Measurements from ENCODE around the gene COMMD3.

Gene COMMD3

DNA sequence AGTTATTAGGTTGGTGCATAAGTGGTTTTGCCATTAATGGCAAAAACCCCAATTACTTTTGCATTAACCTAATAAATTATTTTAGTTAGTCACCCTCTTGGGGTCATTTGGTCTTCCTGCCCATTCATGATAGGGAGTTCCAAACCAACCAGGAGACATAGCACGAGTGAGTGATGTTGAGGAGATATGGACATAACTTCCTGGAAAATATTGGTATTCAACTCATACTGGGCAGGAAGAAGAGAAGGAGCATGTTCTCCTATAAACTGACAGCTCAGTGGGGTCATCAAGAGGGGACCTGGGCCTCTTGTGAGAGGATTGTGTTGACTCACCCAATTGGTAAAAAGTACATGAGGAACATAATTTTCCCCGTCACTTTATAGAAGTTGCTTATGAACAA, 52.8 kb downstream of the COMMD3 start:
- DNase-seq = no peak

DNA sequence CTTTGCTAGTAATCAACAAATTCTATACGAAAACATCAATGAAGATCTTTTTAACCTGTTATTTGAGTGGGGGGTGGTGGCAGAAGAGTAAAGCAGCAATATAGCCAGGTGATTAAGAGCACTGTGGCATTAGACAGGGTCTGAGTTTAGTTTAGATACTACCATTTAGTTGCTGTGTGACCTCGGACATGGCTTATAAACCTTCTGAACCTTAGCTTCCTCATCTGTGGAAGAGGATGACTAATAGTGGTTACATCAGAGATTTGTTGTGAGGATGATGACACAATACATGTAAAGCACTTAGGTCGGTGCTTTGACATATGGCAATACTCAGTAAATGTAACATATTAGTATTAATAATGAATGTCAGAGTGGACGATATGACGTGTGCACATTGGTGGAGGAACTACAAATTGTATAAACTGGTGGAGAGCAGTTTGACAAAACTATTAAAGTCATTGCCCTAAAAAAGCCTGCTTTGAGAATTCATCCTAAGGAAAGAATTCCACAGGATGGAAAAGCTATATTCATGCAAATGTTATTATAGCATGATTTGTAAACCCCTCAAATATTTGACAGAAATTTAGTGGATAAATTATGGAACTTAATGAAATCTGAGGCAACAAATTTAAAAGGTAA, 53.4 kb downstream of the COMMD3 start:
- no peak for DNase-seq
